Prostate gland (tissue), 2 donors: Measurements from ENCODE around the gene RPS6KA3. TPM values are rescaled to one million over a fixed set of nuclear protein-coding genes. Genes with fewer than 3 reads are reported as not detected.
"Not testable (repeated sequence)": the region's sequence is repeated elsewhere in the genome, so short reads cannot be mapped to it uniquely, and the experiment has no call there.

Experiments used
- DNase-seq: peaks from one replicate; pipeline ENCODE4 v3.0.0-alpha.2; 2019; ENCODE audit warnings: low spot score
- H3K27ac ChIP-seq, 2 donors: fragments of 200-600 bp; sonication (generic); 2 replicates each; pipeline ENCODE4 v1.5.1; 2017 to 2019
- H3K27me3 ChIP-seq: fragments of 200-600 bp; sonication (generic); replicated peaks from 2 replicates; pipeline ENCODE4 v1.5.1; 2019; ENCODE audit not compliant: insufficient read depth
- H3K36me3 ChIP-seq, 2 donors: fragments of 200-600 bp; sonication (generic); 1 replicate in 1 of 2; 2 replicates in 1 of 2; pipeline versions ENCODE4 v1.5.1 to v1.8.1; 2017 to 2019
- H3K4me1 ChIP-seq: fragments of 200-600 bp; sonication (generic); replicated peaks from 2 replicates; pipeline ENCODE4 v1.5.1; 2019
- H3K4me3 ChIP-seq, 2 donors: fragments of 200-600 bp; sonication (generic); 2 replicates each; pipeline ENCODE4 v1.5.1; 2017 to 2019
- H3K9me3 ChIP-seq: fragments of 200-600 bp; sonication (generic); 2 replicates; pipeline ENCODE4 v1.5.1; 2017
- CTCF ChIP-seq, 4 experiments: fragments of 200-600 bp in 2 of 4; fragments of 450-650 bp in 2 of 4; sonication (generic) in 2 of 4; IDR thresholded peaks; 1 replicate in 3 of 4; 2 replicates in 1 of 4; pipeline ENCODE4 v1.5.1; 2016 to 2019; ENCODE audit warnings: antibody characterized with exemption in 4 of 4, mild to moderate bottlenecking in 2 of 4, moderate library complexity in 2 of 4
- POLR2A ChIP-seq: fragments of 450-650 bp; IDR thresholded peaks from one replicate; pipeline ENCODE4 v1.6.1; 2016; ENCODE audit warnings: antibody characterized with exemption, mild to moderate bottlenecking
- POLR2AphosphoS5 ChIP-seq: sonication (generic); formaldehyde crosslinking; IDR thresholded peaks from one replicate; pipeline ENCODE4 v1.6.1; 2017; ENCODE audit warnings: antibody characterized with exemption
- WGBS: methylation state at CpG from one replicate; pipeline ENCODE4 v1.1.5; 2018; 5-methylcytosine and 5-hydroxymethylcytosine counted together
- intact Hi-C: fragments of 100-400 bp; cut with DNase I; formaldehyde crosslinking; loops from one replicate; pipeline ENCODE4 v1.14.2; 2022
- total RNA-seq, 2 donors: library from RNA; depleted of rRNA; stranded (reverse); fragments of >200 nt; gene quantifications; one replicate each; pipeline ENCODE4 v1.1.0, GENCODE V29; 2016

The RPS6KA3 gene
- total RNA-seq, 2 donors from 2014 or later: 19.8 to 52.8 TPM

DNA sequence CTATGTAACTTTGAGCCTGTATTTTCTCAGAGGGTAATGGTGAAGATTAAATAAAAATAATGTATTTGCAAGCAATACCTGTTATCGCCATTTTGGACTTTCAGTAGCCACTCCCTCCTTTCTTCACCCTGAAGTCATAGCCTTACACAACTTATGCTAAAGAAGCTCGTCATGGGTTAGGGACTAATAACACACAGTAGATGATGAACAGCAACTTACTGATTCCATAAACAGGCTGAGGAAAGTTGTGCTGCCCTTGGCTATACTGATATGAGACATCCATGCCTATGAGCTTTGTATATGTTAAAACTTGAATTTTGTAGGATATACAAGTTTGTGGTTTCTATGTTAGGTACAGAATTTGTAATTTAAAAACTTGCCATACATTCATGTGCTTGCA, 93.4 kb downstream of the RPS6KA3 start:
- Histone ChIP-seq H3K27me3 (no peaks in the 10 kb centered on the region), H3K27ac (no peak overlapping the region), H3K4me3 (no peak overlapping the region), H3K4me1 (no peaks in the 10 kb centered on the region), H3K9me3 (no peaks in the 10 kb centered on the region), H3K36me3 (no peaks in the 10 kb centered on the region)
- DNase-seq: no peak
- intact Hi-C loops: no loop called here
- no peak for TF ChIP-seq CTCF (IDR thresholded peaks at IDR 0.05)
- TF ChIP-seq POLR2A: no peak
- no peak for TF ChIP-seq POLR2AphosphoS5
- 100% methylated on average over 2 of the region's 2 CpGs for WGBS

- no peak for DNase-seq
- Histone ChIP-seq H3K9me3 (no peaks in the 10 kb centered on the region), H3K27ac (no peak overlapping the region), H3K4me3 (no peak overlapping the region), H3K4me1 (no peaks in the 10 kb centered on the region), H3K27me3 (no peaks in the 10 kb centered on the region), H3K36me3 (no peaks in the 10 kb centered on the region)
- intact Hi-C loops: no loop called here
- 88% methylated on average over 3 of the region's 3 CpGs for WGBS
- TF ChIP-seq POLR2A (no peak), POLR2AphosphoS5 (no peak), CTCF (IDR thresholded peaks at IDR 0.05) (no peak)
Observed at GRCh38 chrX:20171887-20172286, 94.8 kb downstream of the RPS6KA3 start.

GRCh38 chrX:20162516-20162915, 104.2 kb downstream of the RPS6KA3 start:
- H3K9me3 ChIP-seq, H3K4me1 ChIP-seq, H3K4me3 ChIP-seq, H3K27ac ChIP-seq, DNase-seq, H3K36me3 ChIP-seq, H3K27me3 ChIP-seq, intact Hi-C loops: not testable (repeated sequence)

DNA sequence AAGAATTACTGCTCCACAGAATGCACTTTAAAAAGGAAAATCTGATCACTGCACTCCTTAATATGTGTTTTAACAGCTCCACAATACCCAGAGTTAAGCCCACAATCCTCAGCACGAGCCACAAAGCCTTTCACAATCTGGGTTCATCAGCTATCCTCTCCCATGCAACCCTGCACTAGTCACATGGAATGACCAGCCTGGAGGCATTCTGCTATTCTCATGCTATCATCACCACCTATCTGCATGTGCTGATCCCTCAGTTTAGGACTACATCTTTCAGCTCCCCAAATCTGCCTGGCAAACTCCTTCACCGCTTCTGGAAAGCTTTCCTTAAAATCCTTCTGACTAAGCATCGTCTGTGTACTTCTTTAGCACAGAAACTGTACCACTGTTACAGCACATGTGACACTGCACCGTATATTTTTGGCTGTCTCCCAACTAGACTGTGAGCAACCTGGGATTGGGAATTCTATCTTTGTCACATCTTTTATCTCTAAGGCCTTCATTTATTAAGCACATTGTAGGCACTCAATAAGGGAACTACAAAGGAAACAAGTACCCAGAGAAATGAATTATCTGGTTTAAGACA, 106.8 kb downstream of the RPS6KA3 start:
- H3K27me3 ChIP-seq: no peaks in the 10 kb centered on the region
- H3K9me3 ChIP-seq: no peaks in the 10 kb centered on the region
- TF ChIP-seq POLR2AphosphoS5 (no peak), CTCF (IDR thresholded peaks at IDR 0.05) (no peak), POLR2A (no peak)
- no peak overlapping the region for H3K27ac ChIP-seq
- DNase-seq: no peak
- no peaks in the 10 kb centered on the region for H3K36me3 ChIP-seq
- 74% methylated on average over 4 of the region's 4 CpGs for whole genome bisulfite sequencing
- H3K4me1 ChIP-seq: no peaks in the 10 kb centered on the region
- intact Hi-C loops: no loop called here
- no peak overlapping the region for H3K4me3 ChIP-seq

DNA sequence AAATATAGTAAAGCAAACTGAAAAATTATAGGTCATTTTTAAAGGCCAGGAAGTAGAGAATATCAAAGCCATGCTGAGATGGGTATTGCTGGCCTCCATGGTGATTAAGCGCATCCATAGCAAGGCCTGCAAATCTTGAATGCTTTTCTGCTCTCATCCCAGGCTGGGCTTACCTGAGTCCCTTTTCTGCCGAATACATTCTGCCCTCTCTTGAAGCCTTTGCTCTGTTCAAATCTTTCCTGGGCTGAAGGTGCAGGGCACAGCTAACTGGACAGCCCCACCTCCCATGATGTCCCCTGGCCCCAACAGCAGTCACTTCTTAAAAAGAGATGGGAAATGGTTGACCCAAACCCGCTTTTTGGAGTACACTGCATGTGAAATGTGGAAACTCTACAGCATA, 115.0 kb downstream of the RPS6KA3 start:
- WGBS: 95% methylated on average over 3 of the region's 3 CpGs
- no peak overlapping the region for H3K4me3 ChIP-seq
- H3K36me3 ChIP-seq: no peaks in the 10 kb centered on the region
- DNase-seq: no peak
- no peaks in the 10 kb centered on the region for H3K9me3 ChIP-seq
- H3K4me1 ChIP-seq: no peaks in the 10 kb centered on the region
- no peak overlapping the region for H3K27ac ChIP-seq
- no peaks in the 10 kb centered on the region for H3K27me3 ChIP-seq
- intact Hi-C loops: no loop called here
- no peak for TF ChIP-seq POLR2AphosphoS5

- WGBS: 78% methylated on average over 2 of the region's 2 CpGs
- TF ChIP-seq POLR2A (no peak), CTCF (IDR thresholded peaks at IDR 0.05) (no peak), POLR2AphosphoS5 (no peak)
Observed at GRCh38 chrX:20149326-20149725, 117.4 kb downstream of the RPS6KA3 start.

More at GRCh38 chrX:20149326-20149725, 117.4 kb downstream of the RPS6KA3 start:
- H3K4me3 ChIP-seq: no peak overlapping the region
- intact Hi-C loops: no loop called here
- H3K27me3 ChIP-seq: no peaks in the 10 kb centered on the region
- DNase-seq: no peak
- no peak overlapping the region for H3K27ac ChIP-seq
- H3K36me3 ChIP-seq: no peaks in the 10 kb centered on the region
- no peaks in the 10 kb centered on the region for H3K4me1 ChIP-seq
- H3K9me3 ChIP-seq: no peaks in the 10 kb centered on the region
